Measurements from ENCODE around the gene RPS6KA1.
"Not testable (repeated sequence)": the region's sequence is repeated elsewhere in the genome, so short reads cannot be mapped to it uniquely, and the experiment has no call there.

Gene RPS6KA1

DNA sequence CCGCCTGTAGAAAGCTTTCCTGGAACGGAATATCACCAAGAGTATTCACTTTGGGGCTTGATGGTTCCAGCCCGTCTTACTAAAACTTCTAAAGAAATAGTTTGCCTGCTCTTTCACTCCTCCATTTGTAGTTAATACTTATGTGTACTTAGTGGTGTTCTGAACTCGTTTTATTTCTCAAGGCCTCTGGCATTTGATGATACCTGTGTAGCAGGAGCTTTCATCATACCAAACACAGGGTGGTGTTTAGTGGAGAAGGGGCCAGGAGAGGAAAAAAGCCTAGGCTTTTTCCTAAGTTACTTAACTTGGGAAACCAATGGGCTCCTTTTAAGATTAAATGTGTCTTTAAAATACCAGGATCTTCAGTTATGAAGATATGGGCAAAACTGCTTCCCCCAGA, 74.3 kb downstream of the RPS6KA1 start:
- FAIRE-seq: no peak

DNA sequence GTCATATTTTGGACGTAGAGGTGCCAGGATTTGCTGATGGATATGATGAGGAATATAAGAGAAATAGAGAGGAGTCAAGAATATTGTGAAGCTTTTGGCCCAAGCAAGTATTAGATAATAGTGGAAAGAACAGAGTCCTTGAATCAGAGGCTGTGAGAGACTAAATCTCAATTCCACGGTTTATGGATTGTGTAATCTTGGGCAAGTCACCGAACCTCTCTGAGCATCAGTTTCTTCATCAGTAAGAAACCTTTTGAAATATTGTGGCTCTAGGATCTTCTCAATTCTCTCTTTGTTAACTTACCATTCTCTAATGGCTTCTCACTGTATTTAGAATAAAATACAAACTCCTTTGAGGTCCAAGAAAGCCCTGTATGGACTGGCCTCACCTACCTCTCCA, 77.6 kb downstream of the RPS6KA1 start:
- no peak for FAIRE-seq

DNA sequence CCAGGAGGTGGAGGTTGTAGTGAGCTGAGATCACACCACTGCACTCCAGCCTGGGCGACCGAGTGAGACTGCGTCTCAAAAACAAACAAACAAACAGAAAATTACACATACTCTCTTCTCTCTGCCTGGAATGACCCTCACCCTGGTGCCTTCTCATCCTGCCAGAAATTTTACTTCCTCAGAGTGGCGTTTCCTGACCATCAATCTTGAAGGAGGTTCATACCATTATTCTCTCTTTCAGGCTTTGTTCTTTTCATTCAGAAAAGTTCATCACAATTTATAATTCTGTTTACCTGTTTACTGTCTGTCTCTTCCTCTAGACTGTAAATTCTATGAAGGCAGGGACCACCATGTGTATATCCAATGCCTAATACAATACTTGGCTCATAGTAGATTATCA, 79.3 kb downstream of the RPS6KA1 start:
- FAIRE-seq: no peak

DNA sequence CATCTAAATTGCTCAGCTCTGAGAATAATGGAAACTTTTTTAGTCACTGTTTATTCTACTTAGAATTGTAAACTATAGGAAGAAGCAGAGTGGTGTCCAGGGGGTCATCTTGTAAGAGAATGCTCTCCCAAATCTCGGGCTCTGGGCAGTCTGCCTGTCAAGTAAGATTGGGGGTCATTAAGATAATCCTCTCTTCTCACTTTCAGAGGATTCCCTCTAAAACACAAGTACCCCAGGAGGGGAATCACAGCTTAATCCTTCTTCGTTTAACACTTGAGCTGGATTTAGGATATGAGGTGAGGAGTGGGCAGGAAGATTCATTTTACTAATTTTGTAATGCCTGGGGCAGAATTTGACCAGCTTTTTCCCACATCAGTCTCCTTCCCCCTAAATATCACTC, 81.2 kb downstream of the RPS6KA1 start:
- no peak for FAIRE-seq

DNA sequence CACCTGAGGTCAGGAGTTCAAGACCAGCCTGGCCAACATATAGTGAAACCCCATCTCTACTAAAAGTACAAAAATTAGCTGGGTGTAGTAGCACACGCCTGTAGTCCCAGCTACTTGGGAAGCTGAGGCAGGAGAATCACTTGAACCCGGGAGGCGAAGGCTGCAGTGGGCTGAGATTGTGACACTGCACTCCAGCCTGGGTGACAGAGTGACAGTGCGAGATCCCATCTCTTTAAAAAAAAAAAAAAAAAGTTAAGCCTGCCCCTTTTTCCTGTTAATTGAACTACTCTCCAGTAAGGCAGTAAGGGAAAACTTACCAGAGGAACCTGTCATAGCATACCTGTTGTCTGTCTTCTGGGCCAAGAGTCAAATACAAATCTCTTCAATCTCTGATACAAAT, 83.1 kb downstream of the RPS6KA1 start:
- not testable (repeated sequence) for FAIRE-seq

DNA sequence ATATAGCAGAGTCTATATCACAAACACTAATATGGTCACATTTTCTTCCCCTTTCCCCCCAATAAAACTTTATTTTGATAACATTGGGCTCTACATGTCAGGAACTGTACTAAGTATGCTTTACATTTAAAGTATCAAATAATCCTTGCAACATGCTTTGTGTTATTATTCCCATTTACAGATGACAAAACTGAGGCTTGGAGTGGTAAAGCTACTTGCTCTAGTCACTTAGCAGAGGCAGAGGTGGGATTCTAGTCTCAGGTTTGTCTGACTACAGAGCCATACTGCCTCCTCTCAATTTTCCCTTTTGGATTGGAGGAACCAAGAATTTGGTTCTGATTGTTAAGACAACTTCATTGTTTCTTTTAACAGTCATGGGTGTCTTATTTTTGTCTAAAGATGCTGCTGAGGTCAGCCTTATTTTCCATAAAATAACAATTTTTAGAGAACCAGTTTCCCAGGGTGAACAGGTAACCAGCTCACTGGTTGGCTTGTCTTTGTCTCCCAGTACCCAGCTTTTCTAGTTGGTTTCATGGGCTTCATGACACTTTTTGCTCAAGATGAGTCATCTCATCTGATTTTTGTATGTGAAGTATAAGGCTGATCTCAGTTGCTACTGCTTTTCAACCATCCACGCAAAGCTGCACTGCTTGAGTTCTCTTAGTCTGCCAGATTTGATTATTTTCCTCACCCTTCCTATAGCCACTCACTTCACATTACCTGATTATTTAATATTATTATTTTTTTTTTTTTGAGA, 85.3 kb downstream of the RPS6KA1 start:
- FAIRE-seq: no peak

DNA sequence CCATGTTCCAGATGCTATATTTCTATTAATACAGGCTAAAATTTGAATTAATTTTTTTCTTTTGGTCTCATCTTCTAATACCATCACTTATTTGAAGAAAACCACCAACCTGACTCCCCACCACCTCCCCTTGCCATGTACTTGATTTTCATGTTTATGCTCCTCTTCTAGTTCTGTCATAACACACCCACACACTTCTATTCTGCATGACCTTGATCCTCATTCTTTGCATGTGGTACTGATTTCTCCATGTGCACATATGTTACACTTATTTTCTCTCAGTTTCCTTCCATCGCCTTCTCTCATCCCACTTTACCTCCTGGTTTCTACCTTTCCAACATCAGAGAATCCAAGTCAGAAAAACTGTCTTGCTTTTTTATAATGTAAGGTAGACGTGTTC, 87.3 kb downstream of the RPS6KA1 start:
- no peak for FAIRE-seq

DNA sequence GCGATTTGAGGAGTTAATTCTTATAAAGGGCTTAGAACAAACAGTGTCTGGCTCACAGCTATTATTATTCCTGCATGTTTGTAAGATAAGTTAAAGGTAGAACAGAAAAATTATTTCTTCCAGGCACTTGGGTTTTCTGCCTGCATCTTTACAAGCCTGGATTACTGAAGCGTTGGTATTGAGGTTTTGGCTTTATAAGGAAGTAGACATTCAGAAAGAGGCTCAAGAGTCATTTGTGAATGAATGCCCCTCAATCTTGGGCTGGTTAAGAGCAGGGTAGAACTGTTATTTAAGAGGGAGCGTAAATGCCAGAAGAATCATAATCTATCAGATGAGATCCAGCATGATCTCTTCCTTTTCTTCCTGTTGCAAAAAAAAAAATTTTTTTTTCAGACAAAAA, 89.0 kb downstream of the RPS6KA1 start:
- no peak for FAIRE-seq
